HS-5 (cell line): ENCODE measurements around the gene EMP1.

Experiments
- DNase-seq: peaks from one replicate; pipeline ENCODE4 v3.0.0-alpha.2; 2012; ENCODE audit warnings: low read depth

EMP1 gene

GRCh38 chr12:13198241-13198640, 1.7 kb downstream of the EMP1 start:
- DNase-seq: no peak

- no peak for DNase-seq
Observed at GRCh38 chr12:13198876-13199275, 2.4 kb downstream of the EMP1 start.

GRCh38 chr12:13199592-13199991, 3.1 kb downstream of the EMP1 start:
- DNase-seq: no peak

- no peak for DNase-seq
Observed at GRCh38 chr12:13200841-13201240, 4.3 kb downstream of the EMP1 start.

GRCh38 chr12:13203034-13203922, 6.8 kb downstream of the EMP1 start:
- DNase-seq: no peak

- no peak for DNase-seq
Observed at GRCh38 chr12:13204428-13204827, 7.9 kb downstream of the EMP1 start.

GRCh38 chr12:13205809-13206559, 9.5 kb downstream of the EMP1 start:
- peak; percentile 99 for DNase-seq

GRCh38 chr12:13206560-13206897, 10.0 kb downstream of the EMP1 start:
- DNase-seq: no peak

GRCh38 chr12:13208533-13209435, 12.3 kb downstream of the EMP1 start:
- DNase-seq: no peak

GRCh38 chr12:13209436-13210235, 13.1 kb downstream of the EMP1 start:
- DNase-seq: no peak

- no peak for DNase-seq
Observed at GRCh38 chr12:13210236-13211190, 14.0 kb downstream of the EMP1 start.

GRCh38 chr12:13211191-13211858, 14.8 kb downstream of the EMP1 start:
- DNase-seq: no peak

- no peak for DNase-seq
Observed at GRCh38 chr12:13211859-13212664, 15.5 kb downstream of the EMP1 start.

GRCh38 chr12:13215056-13215455, 18.5 kb downstream of the EMP1 start:
- DNase-seq: no peak

- no peak for DNase-seq
Observed at GRCh38 chr12:13218641-13219040, 22.1 kb downstream of the EMP1 start.

GRCh38 chr12:13219320-13219719, 22.8 kb downstream of the EMP1 start:
- no peak for DNase-seq

- peak; percentile 65 for DNase-seq
Observed at GRCh38 chr12:13220838-13221237, 24.3 kb downstream of the EMP1 start.

GRCh38 chr12:13222076-13222475, 25.6 kb downstream of the EMP1 start:
- no peak for DNase-seq
